Measurements from ENCODE around the gene PLXNA2.

GRCh38 chr1:208223136-208223535 lies 21.0 kb downstream of the PLXNA2 start:
- no peak for TF ChIP-seq CTCF (IDR thresholded peaks at IDR 0.05)
- TF ChIP-seq POLR2A (IDR thresholded peaks at IDR 0.05; ENCODE audit: low read depth): no peak
